ENCODE results near the gene STX3.

- TF ChIP-seq POLR2A (IDR thresholded peaks at IDR 0.05) = no peak
- TF ChIP-seq POLR2AphosphoS5 (IDR thresholded peaks at IDR 0.05) = no peak
Measured at GRCh38 chr11:59759900-59760299, 4.7 kb downstream of the STX3 start.
